BJ (cell line): ENCODE results near the gene SMYD1. TPM values are rescaled to one million over a fixed set of nuclear protein-coding genes. Genes with fewer than 3 reads are reported as not detected.

Experiments used
- CTCF ChIA-PET: fragments of 350-600 bp; formaldehyde crosslinking; extraction: SDS; loops from one replicate; lab custom pipeline; 2021; ENCODE audit warnings: antibody characterized with exemption, inconsistent platforms; lab: Yijun Ruan, JAX
- POLR2A ChIA-PET: fragments of 300-600 bp; sonication (Branson Sonifier 250); formaldehyde crosslinking; extraction: SDS; loops from one replicate; lab custom pipeline; 2021; ENCODE audit warnings: antibody characterized with exemption; lab: Charles Lee
- DNase-seq: peaks from one replicate; pipeline ENCODE4 v3.0.0-alpha.2; 2011; ENCODE audit warnings: low read depth
- H3K27me3 ChIP-seq: 2 replicates; pipeline ENCODE4 v1.6.0; 2011; ENCODE audit warnings: low read length; ENCODE audit not compliant: control insufficient read depth, insufficient read depth
- H3K36me3 ChIP-seq: 2 replicates; pipeline ENCODE4 v1.5.1; 2011; ENCODE audit warnings: low read length; ENCODE audit not compliant: control insufficient read depth, insufficient read depth
- H3K4me3 ChIP-seq: 2 replicates; pipeline ENCODE4 v1.5.1; 2011; ENCODE audit warnings: low read depth, mild to moderate bottlenecking, control low read depth, low read length
- CTCF ChIP-seq: IDR thresholded peaks from 2 replicates; pipeline ENCODE4 v1.5.1; 2011; ENCODE audit warnings: low read depth, mild to moderate bottlenecking, control low read depth, inconsistent platforms, low read length, moderate library complexity; ENCODE audit not compliant: insufficient read depth
- polyA plus RNA-seq: library from polyadenylated mRNA; depleted of rRNA; stranded (reverse); fragments of >200 nt; gene quantifications from 2 replicates; pipeline ENCODE4 v1.2.3, GENCODE V29; 2011

Gene SMYD1
- polyA plus RNA-seq, 1 experiment, result not detected

DNA sequence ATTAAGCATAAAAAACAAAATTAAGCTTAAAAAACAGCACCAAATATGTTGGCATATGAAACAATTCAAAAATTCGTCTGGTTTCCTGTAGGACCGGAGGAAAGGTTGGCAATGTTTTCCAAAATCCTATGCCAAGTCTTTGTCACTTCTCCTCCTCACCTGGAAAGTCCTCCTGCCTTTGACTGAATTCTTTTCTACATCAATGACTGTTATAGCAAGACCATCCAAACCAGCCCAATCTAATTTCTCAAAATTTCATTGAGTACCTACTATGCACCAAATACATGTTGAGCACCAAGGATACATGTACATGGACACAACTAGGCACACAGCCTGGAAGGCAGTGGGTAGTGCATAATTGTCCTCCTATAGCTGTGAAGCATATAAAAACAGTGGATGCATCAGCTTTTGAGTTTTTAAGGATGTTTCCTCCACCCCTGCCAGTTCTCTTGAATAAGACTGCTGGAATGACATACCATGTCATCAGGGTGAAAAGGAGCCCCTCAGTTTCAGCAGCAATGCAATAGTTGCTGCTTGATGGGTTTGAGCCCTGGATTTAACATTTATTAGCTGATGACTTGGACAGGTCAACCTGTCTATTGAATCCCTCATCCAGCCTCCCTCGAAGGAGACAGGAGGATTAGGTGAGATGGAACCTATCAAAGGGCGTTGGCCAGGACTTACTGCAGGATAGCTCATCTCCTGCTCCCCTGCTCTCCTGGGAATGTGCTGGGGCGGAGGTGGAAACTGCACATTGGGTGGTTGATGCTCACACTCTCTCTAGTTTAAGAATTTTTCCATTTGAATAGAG is 55.7 kb downstream of the SMYD1 start:
- POLR2A ChIA-PET, result interaction anchor here (0.7 kb wide), 1 partner anchor 108 kb away, joined by 3 read pairs; no protein-coding TSS in a partner anchor
- no peak for DNase-seq
- no peak overlapping the region for H3K4me3 ChIP-seq
- no peaks in the 10 kb centered on the region for H3K36me3 ChIP-seq
- no peaks in the 10 kb centered on the region for H3K27me3 ChIP-seq
- CTCF ChIA-PET, result no interaction called here
- no peak for TF ChIP-seq CTCF

- ChIA-PET CTCF (interaction anchor here (0.9 kb wide), 1 partner anchor 11 kb away, joined by 3 read pairs; no protein-coding TSS in a partner anchor), POLR2A (no interaction called here)
- Histone ChIP-seq H3K27me3 (no peaks in the 10 kb centered on the region), H3K36me3 (no peaks in the 10 kb centered on the region), H3K4me3 (no peak overlapping the region)
- DNase-seq, result no peak
- TF ChIP-seq CTCF, result no peak
Measured at GRCh38 chr2:88123975-88124917, 56.6 kb downstream of the SMYD1 start.

DNA sequence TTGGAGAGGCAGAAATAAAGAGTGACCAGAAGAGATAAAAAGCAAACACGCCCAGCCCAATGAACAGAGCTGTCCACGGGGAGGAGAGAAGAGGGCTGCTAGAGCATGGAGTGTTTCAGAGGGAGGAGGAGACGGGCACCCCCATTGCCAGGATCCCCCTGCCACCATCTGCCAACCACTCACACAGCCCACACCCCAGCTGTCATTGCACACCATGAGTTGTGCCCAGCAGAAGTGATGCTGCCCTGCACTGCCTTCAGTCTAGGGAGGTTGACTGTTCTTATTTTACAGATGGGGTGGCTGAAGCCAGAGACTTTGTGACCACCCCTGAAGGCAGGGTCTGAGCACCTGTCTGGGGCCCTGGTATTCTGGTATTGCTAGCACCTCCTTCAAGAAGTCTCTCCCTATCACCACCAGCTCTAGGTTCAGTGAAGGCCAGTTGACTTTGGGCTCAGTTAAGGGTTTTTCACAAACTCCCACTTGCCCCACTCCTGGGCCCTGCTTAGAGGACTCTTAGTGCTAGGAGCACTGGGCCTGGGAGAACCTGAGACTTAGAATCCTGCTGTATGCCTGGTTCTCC is 57.8 kb downstream of the SMYD1 start:
- no peak for DNase-seq
- H3K27me3 ChIP-seq, result no peaks in the 10 kb centered on the region
- POLR2A ChIA-PET, result no interaction called here
- no peak for TF ChIP-seq CTCF
- H3K4me3 ChIP-seq, result no peak overlapping the region
- H3K36me3 ChIP-seq, result no peaks in the 10 kb centered on the region
- CTCF ChIA-PET, result interaction anchor here (1.1 kb wide), 1 partner anchor 65 kb away, joined by 3 read pairs; no protein-coding TSS in a partner anchor

DNA sequence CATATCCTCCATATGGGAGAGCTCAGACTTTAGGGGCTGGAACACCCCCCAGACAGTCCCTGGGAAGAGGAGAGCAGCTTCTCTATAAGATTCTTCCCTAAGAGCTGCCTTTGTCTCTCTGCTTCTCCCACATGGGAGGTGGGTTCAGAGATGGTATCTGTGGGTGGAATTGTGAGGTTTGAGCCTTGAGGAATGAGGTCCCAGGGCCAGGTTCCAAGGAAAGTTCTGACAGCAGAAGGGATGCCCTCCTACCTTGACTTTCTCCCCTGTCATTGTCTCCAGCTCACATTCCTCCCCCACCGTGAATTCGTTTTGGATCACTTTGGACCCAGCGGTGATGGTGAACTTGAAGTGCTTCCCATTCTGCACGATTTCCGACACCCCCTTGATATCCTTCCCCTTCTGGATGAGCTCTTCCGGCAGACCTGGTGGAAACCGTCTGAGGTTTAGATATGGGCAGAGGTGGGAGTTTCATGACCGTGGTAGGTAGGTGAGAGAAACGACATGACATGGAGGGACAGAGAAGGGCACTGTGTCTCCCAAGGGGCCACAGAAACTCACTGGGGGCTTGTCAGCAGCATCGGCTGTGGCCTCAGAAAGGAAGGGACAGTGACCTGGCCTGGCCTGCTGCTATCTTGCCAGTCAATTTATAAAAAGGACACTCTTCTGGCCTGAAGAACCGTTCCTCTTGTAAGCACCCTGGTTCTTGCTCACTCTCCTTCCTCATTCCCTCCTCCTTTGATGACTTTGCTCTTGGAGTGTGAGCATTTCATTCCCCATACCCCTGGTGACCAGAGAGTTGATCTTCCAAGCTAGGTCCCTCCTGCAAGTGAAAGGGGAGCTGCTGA is 58.5 kb downstream of the SMYD1 start:
- TF ChIP-seq CTCF, result no peak
- DNase-seq, result no peak
- POLR2A ChIA-PET, result no interaction called here
- Histone ChIP-seq H3K36me3 (no peaks in the 10 kb centered on the region), H3K27me3 (no peaks in the 10 kb centered on the region), H3K4me3 (no peak overlapping the region)
- CTCF ChIA-PET, result interaction anchor here (1.1 kb wide), 1 partner anchor 66 kb away, joined by 3 read pairs; no protein-coding TSS in a partner anchor
